IMR-90 (cell line): Measurements from ENCODE around the gene NISCH. TPM values are rescaled to one million over a fixed set of nuclear protein-coding genes. Genes with fewer than 3 reads are reported as not detected.

ENCODE experiments used
- ATAC-seq: fragments of 200-7000 bp; cut with Tn5 transposase; 2 replicates; pipeline ENCODE4 v1.9.1; 2020; ENCODE audit warnings: low read depth, mild to moderate bottlenecking, moderate library complexity
- BruUV-seq: library from RNA; stranded (reverse); fragments of 400-500 nt; replicated peaks from 2 replicates; lab custom pipeline; 2021; lab: Mats Ljungman, UMichigan
- CTCF ChIA-PET: fragments of 300-600 bp; formaldehyde crosslinking; extraction: SDS; loops from one replicate; lab custom pipeline; 2021; ENCODE audit warnings: antibody characterized with exemption; lab: Yijun Ruan, JAX
- POLR2A ChIA-PET: fragments of 300-600 bp; sonication (Branson Sonifier 250); formaldehyde crosslinking; loops from one replicate; lab custom pipeline; 2022; ENCODE audit warnings: antibody characterized with exemption; ENCODE audit not compliant: unreplicated experiment; lab: Charles Lee
- DNase-seq: peaks from one replicate; pipeline ENCODE4 v3.0.0; 2013
- H2AFZ ChIP-seq: replicated peaks from 2 replicates; pipeline ENCODE3; 2013; ENCODE audit warnings: low read length, mild to moderate bottlenecking; ENCODE audit not compliant: poor library complexity
- H2AK5ac ChIP-seq: 2 replicates; pipeline ENCODE4 v1.6.1; 2013; ENCODE audit warnings: low read depth, low read length, inconsistent platforms
- H2AK9ac ChIP-seq: replicated peaks from 2 replicates; pipeline ENCODE3; 2013; ENCODE audit warnings: mild to moderate bottlenecking, low read depth, low read length, moderate library complexity; ENCODE audit not compliant: poor library complexity
- H2BK120ac ChIP-seq: 2 replicates; pipeline ENCODE4 v1.6.1; 2013; ENCODE audit warnings: low read depth, low read length, inconsistent platforms
- H2BK15ac ChIP-seq: 3 replicates; pipeline ENCODE4 v1.6.1; 2013; ENCODE audit warnings: low read depth, low read length, inconsistent platforms
- H2BK20ac ChIP-seq: 2 replicates; pipeline ENCODE4 v1.6.1; 2013; ENCODE audit warnings: low read depth, mild to moderate bottlenecking, inconsistent platforms, low read length, moderate library complexity
- H2BK5ac ChIP-seq: 2 replicates; pipeline ENCODE4 v1.6.1; 2013; ENCODE audit warnings: mild to moderate bottlenecking, low read depth, low read length, inconsistent platforms; ENCODE audit not compliant: poor library complexity, severe bottlenecking
- H3K14ac ChIP-seq: replicated peaks from 2 replicates; pipeline ENCODE4 v1.6.1; 2013; ENCODE audit warnings: low read depth, low read length, inconsistent platforms
- H3K18ac ChIP-seq: 2 replicates; pipeline ENCODE4 v1.6.1; 2013; ENCODE audit warnings: low read depth, low read length, control low read depth
- H3K23ac ChIP-seq: 2 replicates; pipeline ENCODE4 v1.6.1; 2013; ENCODE audit warnings: low read depth, low read length, inconsistent platforms
- H3K27ac ChIP-seq: 2 replicates; pipeline ENCODE4 v1.5.1; 2013; ENCODE audit warnings: mild to moderate bottlenecking, control low read depth, low read length; ENCODE audit not compliant: insufficient read depth
- H3K27me3 ChIP-seq: 2 replicates; pipeline ENCODE4 v1.6.1; 2013; ENCODE audit warnings: low read length; ENCODE audit not compliant: control insufficient read depth, insufficient read depth
- H3K36me3 ChIP-seq: 2 replicates; pipeline ENCODE4 v1.6.1; 2013; ENCODE audit warnings: low read length, mixed read lengths; ENCODE audit not compliant: control insufficient read depth, insufficient read depth
- H3K4ac ChIP-seq: 2 replicates; pipeline ENCODE4 v1.6.1; 2013; ENCODE audit warnings: low read depth, low read length, inconsistent platforms
- H3K4me1 ChIP-seq: 2 replicates; pipeline ENCODE4 v1.6.1; 2013; ENCODE audit warnings: low read length, mixed read lengths; ENCODE audit not compliant: control insufficient read depth, insufficient read depth
- H3K4me2 ChIP-seq: 2 replicates; pipeline ENCODE4 v1.6.1; 2013; ENCODE audit warnings: low read depth, mild to moderate bottlenecking, control low read depth, low read length, moderate library complexity
- H3K4me3 ChIP-seq: 2 replicates; pipeline ENCODE4 v1.5.1; 2013; ENCODE audit warnings: low read depth, mild to moderate bottlenecking, control low read depth, low read length, moderate library complexity; ENCODE audit not compliant: insufficient read depth
- H3K56ac ChIP-seq: 2 replicates; pipeline ENCODE4 v1.6.1; 2013; ENCODE audit warnings: low read length, inconsistent platforms; ENCODE audit not compliant: insufficient read depth; ENCODE audit errors: extremely low read depth
- H3K79me1 ChIP-seq, 2 experiments: 2 replicates each; pipeline ENCODE4 v1.6.1; 2013; ENCODE audit warnings: low read length in 2 of 2, inconsistent platforms in 1 of 2, low read depth in 1 of 2
- H3K9ac ChIP-seq: 2 replicates; pipeline ENCODE4 v1.6.1; 2013; ENCODE audit warnings: low read depth, low read length, control low read depth
- H3K9me1 ChIP-seq: 2 replicates; pipeline ENCODE4 v1.6.1; 2013; ENCODE audit warnings: low read length, inconsistent platforms; ENCODE audit not compliant: insufficient read depth
- H3K9me3 ChIP-seq: 2 replicates; pipeline ENCODE4 v1.6.1; 2013; ENCODE audit warnings: low read length; ENCODE audit not compliant: control insufficient read depth, insufficient read depth
- H4K20me1 ChIP-seq: 2 replicates; pipeline ENCODE4 v1.6.1; 2013; ENCODE audit warnings: low read length, inconsistent platforms; ENCODE audit not compliant: insufficient read depth
- H4K5ac ChIP-seq: 2 replicates; pipeline ENCODE4 v1.6.1; 2013; ENCODE audit warnings: mild to moderate bottlenecking, low read depth, low read length, control low read depth
- H4K8ac ChIP-seq, 2 experiments: 2 replicates each; pipeline ENCODE4 v1.6.1; 2013; ENCODE audit warnings: low read depth in 2 of 2, low read length in 2 of 2, control low read depth in 1 of 2, inconsistent platforms in 1 of 2
- H4K91ac ChIP-seq: 2 replicates; pipeline ENCODE4 v1.6.1; 2013; ENCODE audit warnings: low read depth, low read length, inconsistent platforms; ENCODE audit not compliant: insufficient read depth
- WGBS, 2 experiments: methylation state at CpG; one replicate each; pipeline versions ENCODE4 v1.1.5 to v1.1.7; 2013; ENCODE audit warnings: missing lambda C conversion rate in 2 of 2; ENCODE audit not compliant: insufficient read length in 1 of 2; ENCODE audit errors: extremely low coverage in 2 of 2; 5-methylcytosine and 5-hydroxymethylcytosine counted together
- dilution Hi-C: fragments of 300-500 bp; cut with HindIII; formaldehyde crosslinking; loops from one replicate; pipeline ENCODE4 v1.14.3; 2018; ENCODE audit warnings: low sequenced_read_pairs; ENCODE audit not compliant: unreplicated experiment
- in situ Hi-C: fragments of 300-500 bp; cut with MboI; formaldehyde crosslinking; loops from 3 replicates; pipeline ENCODE4 v1.14.3; 2019; ENCODE audit warnings: low sequenced_read_pairs, inconsistent platforms, mixed read lengths
- intact Hi-C: fragments of 100-400 bp; cut with micrococcal nuclease; formaldehyde crosslinking; loops from 2 replicates; pipeline ENCODE4 v1.10.0; 2022
- polyA plus RNA-seq, 3 experiments: library from polyadenylated mRNA; depleted of rRNA; stranded (reverse); fragments of >200 nt; gene quantifications; 2 replicates each; pipeline ENCODE4 v1.2.3, GENCODE V29; 2012; ENCODE audit warnings: low replicate concordance in 1 of 3
- total RNA-seq: library from RNA; depleted of rRNA; stranded (reverse); fragments of >200 nt; gene quantifications from 2 replicates; pipeline ENCODE4 v1.2.3, GENCODE V29; 2012
- TF ChIP-seq, protein P1 (sequence below): fragments of 150-350 bp; IDR thresholded peaks from 2 replicates; pipeline ENCODE4 v1.6.1; 2017; ENCODE audit warnings: mild to moderate bottlenecking, antibody characterized with exemption, low read length, low read depth

NISCH gene
- total and polyA plus RNA-seq, 2 of the 4 experiments (the other 2 are of a cell fraction): 36.9 to 86.0 TPM

DNA sequence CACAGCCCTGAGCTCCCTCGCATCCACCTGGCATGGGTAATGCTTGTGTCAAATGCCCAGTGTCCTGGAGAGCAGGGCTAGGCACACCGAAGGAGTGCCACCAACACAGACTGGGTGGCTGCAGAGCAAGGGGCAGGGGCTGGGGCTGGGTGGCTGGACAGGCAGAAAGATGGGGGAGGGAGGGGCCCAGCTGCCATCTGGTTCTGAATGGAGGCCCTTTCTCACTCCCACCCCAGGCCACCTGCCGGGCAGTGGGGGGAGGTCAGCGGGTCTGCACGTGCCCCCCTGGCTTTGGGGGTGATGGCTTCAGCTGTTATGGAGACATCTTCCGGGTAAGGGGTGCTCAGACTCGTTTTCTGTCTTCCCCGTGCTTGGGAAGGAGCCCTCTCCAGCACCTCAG, 56.7 kb downstream of the NISCH start:
- H3K9me1 ChIP-seq: 0 out of 2 replicates have a peak, but pooled peaks cover 3% of the 10 kb centered on the region
- no peak overlapping the region for H2BK15ac ChIP-seq
- dilution Hi-C loops: no loop called here
- no peaks in the 10 kb centered on the region for H3K79me1 ChIP-seq
- in situ Hi-C loops: no loop called here
- H3K36me3 ChIP-seq: no peaks in the 10 kb centered on the region
- no peak overlapping the region for H4K5ac ChIP-seq
- no peak overlapping the region for H3K23ac ChIP-seq
- BruUV-seq: no TSS peak
- H3K9me3 ChIP-seq: no peaks in the 10 kb centered on the region
- H3K56ac ChIP-seq: no peak overlapping the region
- no peak overlapping the region for H2AFZ ChIP-seq
- peaks cover 56% of the 10 kb centered on the region for H3K27me3 ChIP-seq
- 60% methylated on average over 1 of the region's 8 CpGs; no CpG with 5 or more reads in 1 of the 2 experiments for WGBS, 2 experiments
- no peak overlapping the region for H2BK5ac ChIP-seq
- no peak overlapping the region for H3K27ac ChIP-seq
- no peak overlapping the region for H2AK9ac ChIP-seq
- ATAC-seq (no peak), DNase-seq (no peak)
- intact Hi-C loops: no loop called here
- peaks cover 3% of the 10 kb centered on the region; the same call in 1 of the 2 replicates for H3K4me1 ChIP-seq
- H3K9ac ChIP-seq: no peak overlapping the region
- no peak overlapping the region for H3K4ac ChIP-seq
- H2BK20ac ChIP-seq: no peak overlapping the region
- H2BK120ac ChIP-seq: no peak overlapping the region
- no peaks in the 10 kb centered on the region; the same call in 1 of the 2 replicates for H4K20me1 ChIP-seq
- no peak overlapping the region for H2AK5ac ChIP-seq
- no peak overlapping the region for H3K14ac ChIP-seq
- H3K18ac ChIP-seq: no peak overlapping the region
- POLR2A ChIA-PET: no interaction called here
- H4K8ac ChIP-seq: no peak overlapping the region
- CTCF ChIA-PET: no interaction called here
- H3K4me2 ChIP-seq: no peak overlapping the region
- no peak overlapping the region for H4K91ac ChIP-seq
- TF ChIP-seq, protein P1, sequence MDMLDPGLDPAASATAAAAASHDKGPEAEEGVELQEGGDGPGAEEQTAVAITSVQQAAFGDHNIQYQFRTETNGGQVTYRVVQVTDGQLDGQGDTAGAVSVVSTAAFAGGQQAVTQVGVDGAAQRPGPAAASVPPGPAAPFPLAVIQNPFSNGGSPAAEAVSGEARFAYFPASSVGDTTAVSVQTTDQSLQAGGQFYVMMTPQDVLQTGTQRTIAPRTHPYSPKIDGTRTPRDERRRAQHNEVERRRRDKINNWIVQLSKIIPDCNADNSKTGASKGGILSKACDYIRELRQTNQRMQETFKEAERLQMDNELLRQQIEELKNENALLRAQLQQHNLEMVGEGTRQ: no peak
- no peak overlapping the region for H3K4me3 ChIP-seq
